Neural progenitor cell (in vitro differentiated cells): ENCODE measurements around the gene ST8SIA5. TPM values are rescaled to one million over a fixed set of nuclear protein-coding genes. Genes with fewer than 3 reads are reported as not detected.

Source experiments
- DNase-seq: peaks from one replicate; pipeline ENCODE4 v3.0.0-alpha.2; 2016; ENCODE audit warnings: low spot score
- H2AFZ ChIP-seq: fragments of 200-600 bp; sonication (generic); replicated peaks from 2 replicates; pipeline ENCODE4 v1.6.1; 2016; ENCODE audit warnings: antibody characterized with exemption
- H3F3A ChIP-seq: fragments of 200-600 bp; sonication (generic); 2 replicates; pipeline ENCODE4 v1.6.1; 2016; ENCODE audit warnings: antibody characterized with exemption, low read depth
- H3K27ac ChIP-seq: fragments of 200-600 bp; sonication (generic); 2 replicates; pipeline ENCODE4 v1.5.1; 2016; ENCODE audit warnings: mild to moderate bottlenecking
- H3K27me3 ChIP-seq: fragments of 200-600 bp; sonication (generic); 2 replicates; pipeline ENCODE4 v1.6.1; 2016; ENCODE audit warnings: mild to moderate bottlenecking, moderate library complexity
- H3K36me3 ChIP-seq: fragments of 200-600 bp; sonication (generic); 2 replicates; pipeline ENCODE4 v1.5.1; 2016
- H3K4me1 ChIP-seq: fragments of 200-600 bp; sonication (generic); 2 replicates; pipeline ENCODE4 v1.6.1; 2016; ENCODE audit warnings: mixed run types
- H3K4me2 ChIP-seq: fragments of 200-600 bp; sonication (generic); 2 replicates; pipeline ENCODE4 v1.6.1; 2016
- H3K4me3 ChIP-seq: fragments of 200-600 bp; sonication (generic); 2 replicates; pipeline ENCODE4 v1.5.1; 2016
- H3K79me2 ChIP-seq: fragments of 200-600 bp; sonication (generic); 2 replicates; pipeline ENCODE4 v1.6.1; 2016; ENCODE audit warnings: low read depth
- H3K9ac ChIP-seq: fragments of 200-600 bp; sonication (generic); 2 replicates; pipeline ENCODE4 v1.6.1; 2016
- H3K9me3 ChIP-seq: fragments of 200-600 bp; sonication (generic); 2 replicates; pipeline ENCODE4 v1.5.1; 2016; ENCODE audit warnings: low read depth
- H4K20me1 ChIP-seq: fragments of 200-600 bp; sonication (generic); 2 replicates; pipeline ENCODE4 v1.6.1; 2016; ENCODE audit warnings: low read depth
- H3K27ac Mint-ChIP-seq: 3 replicates; pipeline ENCODE4 v1.8.0; 2021; ENCODE audit warnings: mixed read lengths
- H3K27me3 Mint-ChIP-seq: 2 replicates; pipeline ENCODE4 v1.8.0; 2022; ENCODE audit warnings: low read depth, mild to moderate bottlenecking, inconsistent platforms, moderate library complexity, mixed read lengths; ENCODE audit not compliant: insufficient read depth
- H3K36me3 Mint-ChIP-seq: 3 replicates; pipeline ENCODE4 v1.8.0; 2021; ENCODE audit warnings: mixed read lengths
- H3K4me1 Mint-ChIP-seq: 3 replicates; pipeline ENCODE4 v1.8.0; 2021; ENCODE audit warnings: mixed read lengths
- H3K4me3 Mint-ChIP-seq: 3 replicates; pipeline ENCODE4 v1.8.0; 2021; ENCODE audit warnings: mild to moderate bottlenecking, moderate library complexity, mixed read lengths
- H3K9me3 Mint-ChIP-seq: 3 replicates; pipeline ENCODE4 v1.8.0; 2020; ENCODE audit warnings: mixed read lengths
- CTCF ChIP-seq: fragments of 200-600 bp; sonication (generic); IDR thresholded peaks from 2 replicates; pipeline ENCODE4 v1.5.1; 2017; ENCODE audit warnings: antibody characterized with exemption, mild to moderate bottlenecking
- EZH2 ChIP-seq: fragments of 200-600 bp; sonication (generic); IDR thresholded peaks from 2 replicates; pipeline ENCODE4 v1.6.1; 2017; ENCODE audit warnings: antibody characterized with exemption, mild to moderate bottlenecking, moderate library complexity
- EZH2phosphoT487 ChIP-seq: fragments of 200-600 bp; sonication (generic); IDR thresholded peaks from 2 replicates; pipeline ENCODE4 v1.6.1; 2017; ENCODE audit warnings: antibody characterized with exemption
- total RNA-seq: library from RNA; depleted of rRNA; stranded (reverse); fragments of >200 nt; gene quantifications from 2 replicates; pipeline ENCODE4 v1.2.3, GENCODE V29; 2015; ENCODE audit warnings: low replicate concordance

Gene ST8SIA5
- total RNA-seq, 1 donor from 2014 or later, result 0.04 TPM

DNA sequence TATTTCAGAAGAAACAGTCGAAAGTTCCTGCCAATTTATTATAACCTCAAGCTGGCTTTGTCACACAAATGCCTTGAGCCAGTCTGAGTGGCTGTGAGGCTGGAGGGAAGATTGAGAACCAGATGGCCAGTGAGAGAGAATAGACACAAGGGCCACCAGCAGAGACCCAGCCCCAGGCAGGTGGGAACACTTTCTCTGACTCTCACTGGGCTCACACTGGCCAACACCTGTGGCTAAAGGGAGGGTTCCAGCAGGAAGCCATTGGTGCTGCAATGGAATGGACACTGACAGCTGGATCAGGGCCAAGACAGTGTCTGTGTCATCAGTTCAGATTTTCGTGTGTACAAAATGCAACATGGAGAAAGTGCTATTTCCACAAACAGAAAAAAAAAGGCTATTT, 129.7 kb downstream of the ST8SIA5 start:
- Mint-ChIP-seq H3K36me3 (no peaks in the 10 kb centered on the region), H3K9me3 (no peaks in the 10 kb centered on the region), H3K27me3 (peaks cover 10% of the 10 kb centered on the region), H3K4me3 (no peak overlapping the region), H3K27ac (no peak overlapping the region), H3K4me1 (no peaks in the 10 kb centered on the region)
- Histone ChIP-seq H3F3A (no peaks in the 10 kb centered on the region), H2AFZ (no peak overlapping the region), H3K27ac (no peak overlapping the region), H3K79me2 (no peaks in the 10 kb centered on the region), H3K9ac (no peak overlapping the region), H3K27me3 (no peaks in the 10 kb centered on the region), H3K4me3 (no peak overlapping the region), H3K36me3 (no peaks in the 10 kb centered on the region), H3K9me3 (no peaks in the 10 kb centered on the region), H4K20me1 (no peaks in the 10 kb centered on the region), H3K4me1 (peaks cover 6% of the 10 kb centered on the region), H3K4me2 (no peak overlapping the region)
- TF ChIP-seq EZH2phosphoT487 (no peak), EZH2 (no peak), CTCF (no peak)
- no peak for DNase-seq

DNA sequence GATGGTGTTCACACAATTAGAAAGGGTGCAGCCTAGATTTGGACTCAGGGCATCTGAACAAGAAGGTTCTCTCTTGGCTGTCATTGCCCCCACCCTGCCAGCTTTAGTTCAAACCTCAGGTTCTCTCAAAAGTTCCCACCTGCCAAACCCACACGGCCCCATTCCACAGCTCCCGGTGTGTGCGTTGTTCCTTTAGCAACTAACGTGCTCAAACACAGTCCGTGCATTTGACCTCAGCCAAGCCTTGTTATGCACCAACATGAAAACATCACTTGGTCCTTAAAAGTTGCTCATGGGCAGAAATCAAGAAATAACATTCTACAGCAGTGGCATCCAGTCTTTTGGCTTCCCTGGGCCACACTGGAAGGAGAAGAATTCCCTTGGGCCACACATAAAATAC, 131.8 kb downstream of the ST8SIA5 start:
- H2AFZ ChIP-seq, result no peak overlapping the region
- H3K4me1 ChIP-seq, result peaks cover 6% of the 10 kb centered on the region
- H3K4me3 Mint-ChIP-seq, result no peak overlapping the region
- no peaks in the 10 kb centered on the region for H3F3A ChIP-seq
- no peaks in the 10 kb centered on the region for H3K9me3 Mint-ChIP-seq
- DNase-seq, result no peak
- no peaks in the 10 kb centered on the region for H3K36me3 ChIP-seq
- no peak overlapping the region for H3K27ac ChIP-seq
- no peak overlapping the region for H3K4me3 ChIP-seq
- H3K9ac ChIP-seq, result no peak overlapping the region
- H3K4me1 Mint-ChIP-seq, result no peaks in the 10 kb centered on the region
- no peaks in the 10 kb centered on the region for H3K9me3 ChIP-seq
- H3K79me2 ChIP-seq, result no peaks in the 10 kb centered on the region
- no peak for TF ChIP-seq EZH2phosphoT487
- no peak for TF ChIP-seq CTCF
- TF ChIP-seq EZH2, result no peak
- H3K27me3 ChIP-seq, result no peaks in the 10 kb centered on the region
- H3K36me3 Mint-ChIP-seq, result no peaks in the 10 kb centered on the region
- H3K4me2 ChIP-seq, result no peak overlapping the region
- H3K27ac Mint-ChIP-seq, result no peak overlapping the region
- H4K20me1 ChIP-seq, result no peaks in the 10 kb centered on the region
- peaks cover 12% of the 10 kb centered on the region for H3K27me3 Mint-ChIP-seq

DNA sequence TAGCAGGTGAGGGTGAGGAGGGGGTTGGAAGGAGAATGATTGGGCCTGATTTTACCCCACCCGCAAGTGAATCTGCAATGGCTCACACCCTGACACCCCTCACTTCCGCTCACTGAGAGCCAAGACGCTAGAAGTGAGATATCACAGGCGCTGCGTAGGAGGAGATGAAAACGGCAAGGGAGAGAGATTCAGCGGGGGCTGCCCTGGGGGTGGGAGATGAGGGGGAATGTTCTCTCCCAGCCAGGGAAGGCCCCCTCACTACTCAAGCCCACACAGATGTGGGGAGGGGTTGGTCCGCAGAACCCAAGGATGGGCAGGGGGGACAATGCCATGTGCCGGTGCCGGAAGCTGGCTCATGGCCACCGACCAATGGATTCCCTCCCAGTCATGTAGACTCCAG, 132.7 kb downstream of the ST8SIA5 start:
- DNase-seq, result no peak
- Histone ChIP-seq H3K4me1 (peaks cover 6% of the 10 kb centered on the region), H3K79me2 (no peaks in the 10 kb centered on the region), H2AFZ (peak overlapping the region; percentile 79), H3K9ac (no peak overlapping the region), H3K9me3 (no peaks in the 10 kb centered on the region), H3K36me3 (no peaks in the 10 kb centered on the region), H3F3A (no peaks in the 10 kb centered on the region), H4K20me1 (no peaks in the 10 kb centered on the region), H3K27ac (no peak overlapping the region), H3K4me2 (no peak overlapping the region), H3K4me3 (no peak overlapping the region), H3K27me3 (no peaks in the 10 kb centered on the region)
- H3K27me3 Mint-ChIP-seq, result peaks cover 6% of the 10 kb centered on the region
- H3K36me3 Mint-ChIP-seq, result no peaks in the 10 kb centered on the region
- H3K4me1 Mint-ChIP-seq, result no peaks in the 10 kb centered on the region
- TF ChIP-seq EZH2 (no peak), EZH2phosphoT487 (no peak), CTCF (no peak)
- no peak overlapping the region for H3K27ac Mint-ChIP-seq
- no peak overlapping the region for H3K4me3 Mint-ChIP-seq
- H3K9me3 Mint-ChIP-seq, result no peaks in the 10 kb centered on the region

DNA sequence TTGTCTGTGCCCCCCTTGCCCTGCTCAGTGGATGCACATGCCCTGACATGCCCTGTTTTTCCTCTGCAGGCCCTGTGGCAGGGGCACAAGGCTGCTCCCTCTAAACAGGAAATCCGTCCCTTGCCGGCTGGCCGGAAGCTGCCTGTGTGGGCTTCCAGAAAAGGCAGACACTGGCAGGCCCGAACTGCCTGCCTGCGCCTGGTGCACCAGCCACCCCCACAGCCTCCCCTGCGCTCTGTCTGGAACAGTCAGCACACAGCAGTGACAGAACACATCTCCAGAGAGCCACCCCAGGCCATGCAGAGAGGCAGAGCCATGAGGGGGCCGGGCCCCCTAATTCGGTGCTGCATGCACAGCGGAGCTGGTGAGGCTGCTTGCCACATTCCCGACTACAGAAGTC, 133.3 kb downstream of the ST8SIA5 start:
- TF ChIP-seq CTCF, result no peak
- no peak for TF ChIP-seq EZH2
- no peak for TF ChIP-seq EZH2phosphoT487
- H3K27ac ChIP-seq, result no peak overlapping the region
- no peaks in the 10 kb centered on the region for H3K9me3 Mint-ChIP-seq
- H3K4me3 Mint-ChIP-seq, result no peak overlapping the region
- H3K27me3 Mint-ChIP-seq, result peaks cover 6% of the 10 kb centered on the region
- H3K4me3 ChIP-seq, result no peak overlapping the region
- no peaks in the 10 kb centered on the region for H3K36me3 ChIP-seq
- no peak for DNase-seq
- H3K9me3 ChIP-seq, result no peaks in the 10 kb centered on the region
- no peaks in the 10 kb centered on the region for H3K4me1 Mint-ChIP-seq
- H4K20me1 ChIP-seq, result no peaks in the 10 kb centered on the region
- no peak overlapping the region for H3K9ac ChIP-seq
- no peaks in the 10 kb centered on the region for H3K36me3 Mint-ChIP-seq
- H2AFZ ChIP-seq, result peak overlapping the region; percentile 79
- H3F3A ChIP-seq, result no peaks in the 10 kb centered on the region
- H3K4me2 ChIP-seq, result no peak overlapping the region
- H3K27me3 ChIP-seq, result no peaks in the 10 kb centered on the region
- peaks cover 6% of the 10 kb centered on the region for H3K4me1 ChIP-seq
- H3K27ac Mint-ChIP-seq, result no peak overlapping the region
- no peaks in the 10 kb centered on the region for H3K79me2 ChIP-seq
